ENCODE results near the gene TAS2R43. TPM values are rescaled to one million over a fixed set of nuclear protein-coding genes. Genes with fewer than 3 reads are reported as not detected.
"Not testable (repeated sequence)": the region's sequence is repeated elsewhere in the genome, so short reads cannot be mapped to it uniquely, and the experiment has no call there.

The TAS2R43 gene
- total and polyA plus RNA-seq, 2 experiments from 2014 or later: not detected

DNA sequence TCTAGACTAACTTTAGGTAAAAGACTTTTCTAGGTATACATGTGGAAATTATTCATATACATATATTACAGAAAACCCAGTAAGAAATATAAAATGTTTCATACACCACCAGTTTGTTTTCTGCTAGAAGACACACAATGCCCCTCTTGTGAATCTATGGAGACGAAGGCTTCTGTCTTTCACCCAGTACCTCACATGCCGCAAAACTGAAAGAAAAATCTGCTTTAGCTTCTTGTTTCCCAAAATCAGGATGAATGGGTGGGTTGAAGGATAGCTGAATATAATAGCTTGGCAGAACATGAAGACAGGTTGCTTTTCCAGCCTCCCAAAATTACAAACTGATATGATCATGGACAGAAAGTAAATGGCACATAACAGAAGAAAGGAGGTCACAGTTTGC lies 41.0 kb upstream of the TAS2R43 start:
- H3K4me3 ChIP-seq: no peak overlapping the region
- H2AFZ ChIP-seq: no peak overlapping the region
- in situ Hi-C loops (cut with MboI): no loop called here
- H3K27ac ChIP-seq: no peak overlapping the region
- TF ChIP-seq EZH2 (IDR thresholded peaks at IDR 0.05; ENCODE audit: insufficient read depth, poor library complexity, severe bottlenecking): no peak
- TF ChIP-seq EZH2phosphoT487 (IDR thresholded peaks at IDR 0.05; ENCODE audit: insufficient read depth, low read depth): no peak
- peaks cover 95% of the 10 kb centered on the region for H3K79me2 ChIP-seq (ENCODE audit: insufficient read depth)
- no peaks in the 10 kb centered on the region for H3K9me3 ChIP-seq (ENCODE audit: low read depth)
- no peaks in the 10 kb centered on the region for H3K27me3 ChIP-seq (replicated peaks; ENCODE audit: insufficient read depth)
- no peak overlapping the region for H3K9ac ChIP-seq
- H3K9me2 ChIP-seq (ENCODE audit: insufficient read depth): no peaks in the 10 kb centered on the region
- no peaks in the 10 kb centered on the region for H3K4me1 ChIP-seq (ENCODE audit: insufficient read depth)
- H3F3A ChIP-seq (ENCODE audit: insufficient read depth): no peaks in the 10 kb centered on the region
- 96% methylated on average over 2 of the region's 2 CpGs for whole genome bisulfite sequencing, 2 experiments (ENCODE audit: low coverage in 1 of 2, low lambda C conversion rate in 2 of 2, missing lambda C conversion rate in 2 of 2)
- DNase-seq: no peak
- H4K20me1 ChIP-seq (ENCODE audit: insufficient read depth): no peaks in the 10 kb centered on the region; the same call in 1 of the 2 replicates
- no peak overlapping the region for H3K4me2 ChIP-seq (ENCODE audit: unreplicated experiment)
- H3K36me3 ChIP-seq (ENCODE audit: low read depth): no peaks in the 10 kb centered on the region

- no peaks in the 10 kb centered on the region for H3F3A ChIP-seq (ENCODE audit: insufficient read depth)
- H3K79me2 ChIP-seq (ENCODE audit: insufficient read depth): peaks cover 92% of the 10 kb centered on the region
- WGBS, 2 experiments (ENCODE audit: low coverage in 1 of 2, low lambda C conversion rate in 2 of 2, missing lambda C conversion rate in 2 of 2): 66 to 69% methylated on average over 2 of the region's 2 CpGs
Observed at GRCh38 chr12:11130999-11131398, 38.9 kb upstream of the TAS2R43 start.

DNA sequence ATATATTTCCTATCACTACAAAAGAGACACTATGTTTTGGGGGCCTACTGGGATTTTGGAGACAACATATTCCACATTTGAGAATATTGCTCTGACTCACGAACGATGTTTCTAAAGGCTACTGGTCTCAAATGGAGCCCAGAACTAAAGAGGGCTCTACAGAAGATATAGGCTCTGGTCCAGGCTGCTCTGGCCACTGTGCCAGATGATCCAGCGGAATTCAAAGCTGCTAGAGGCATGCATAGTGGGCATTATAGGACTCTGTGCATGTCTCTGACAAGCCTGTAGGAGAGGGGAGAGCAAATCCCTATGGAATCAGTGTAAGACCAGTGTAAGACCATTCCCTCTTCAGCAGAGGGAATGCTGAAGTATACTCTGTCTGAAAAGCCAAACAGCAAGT lies 38.3 kb upstream of the TAS2R43 start:
- no peak overlapping the region for H3K4me3 ChIP-seq
- H4K20me1 ChIP-seq (ENCODE audit: insufficient read depth): no peaks in the 10 kb centered on the region; the same call in 1 of the 2 replicates
- 97 to 98% methylated on average over 3 of the region's 3 CpGs for WGBS, 2 experiments (ENCODE audit: low coverage in 1 of 2, low lambda C conversion rate in 2 of 2, missing lambda C conversion rate in 2 of 2)
- DNase-seq: no peak
- H3K9me2 ChIP-seq (ENCODE audit: insufficient read depth): no peaks in the 10 kb centered on the region
- H3K36me3 ChIP-seq (ENCODE audit: low read depth): no peaks in the 10 kb centered on the region
- H2AFZ ChIP-seq: no peak overlapping the region
- no peaks in the 10 kb centered on the region for H3K27me3 ChIP-seq (replicated peaks; ENCODE audit: insufficient read depth)
- no peaks in the 10 kb centered on the region for H3K9me3 ChIP-seq (ENCODE audit: low read depth)
- in situ Hi-C loops (cut with MboI): no loop called here
- H3K9ac ChIP-seq: no peak overlapping the region
- H3K4me2 ChIP-seq (ENCODE audit: unreplicated experiment): no peak overlapping the region
- H3K79me2 ChIP-seq (ENCODE audit: insufficient read depth): peaks cover 87% of the 10 kb centered on the region
- TF ChIP-seq EZH2phosphoT487 (IDR thresholded peaks at IDR 0.05; ENCODE audit: insufficient read depth, low read depth) (no peak), EZH2 (IDR thresholded peaks at IDR 0.05; ENCODE audit: insufficient read depth, poor library complexity, severe bottlenecking) (no peak)
- no peaks in the 10 kb centered on the region for H3K4me1 ChIP-seq (ENCODE audit: insufficient read depth)
- H3K27ac ChIP-seq: no peak overlapping the region
- H3F3A ChIP-seq (ENCODE audit: insufficient read depth): no peaks in the 10 kb centered on the region

More at GRCh38 chr12:11130999-11131398, 38.9 kb upstream of the TAS2R43 start:
- Histone ChIP-seq H3K9me3 (ENCODE audit: low read depth) (no peaks in the 10 kb centered on the region), H3K4me1 (ENCODE audit: insufficient read depth) (no peaks in the 10 kb centered on the region), H3K9me2 (ENCODE audit: insufficient read depth) (no peaks in the 10 kb centered on the region), H3K4me2 (ENCODE audit: unreplicated experiment) (no peak overlapping the region), H3K27ac (no peak overlapping the region), H3K27me3 (replicated peaks; ENCODE audit: insufficient read depth) (no peaks in the 10 kb centered on the region), H4K20me1 (ENCODE audit: insufficient read depth) (no peaks in the 10 kb centered on the region; the same call in 1 of the 2 replicates), H3K4me3 (no peak overlapping the region), H2AFZ (no peak overlapping the region), H3K36me3 (ENCODE audit: low read depth) (no peaks in the 10 kb centered on the region), H3K9ac (no peak overlapping the region)
- in situ Hi-C loops (cut with MboI): no loop called here
- no peak for DNase-seq
- TF ChIP-seq EZH2phosphoT487 (IDR thresholded peaks at IDR 0.05; ENCODE audit: insufficient read depth, low read depth) (no peak), EZH2 (IDR thresholded peaks at IDR 0.05; ENCODE audit: insufficient read depth, poor library complexity, severe bottlenecking) (no peak)

- H3K9me2 ChIP-seq (ENCODE audit: insufficient read depth); H3K27ac ChIP-seq; H3K9me3 ChIP-seq (ENCODE audit: low read depth); H3K27me3 ChIP-seq (replicated peaks; ENCODE audit: insufficient read depth); H3K4me1 ChIP-seq (ENCODE audit: insufficient read depth); in situ Hi-C loops (cut with MboI); H3K4me2 ChIP-seq (ENCODE audit: unreplicated experiment); DNase-seq; H3F3A ChIP-seq (ENCODE audit: insufficient read depth); H2AFZ ChIP-seq; H3K4me3 ChIP-seq; H4K20me1 ChIP-seq (ENCODE audit: insufficient read depth); H3K9ac ChIP-seq; H3K36me3 ChIP-seq (ENCODE audit: low read depth): not testable (repeated sequence)
- peaks cover 96% of the 10 kb centered on the region for H3K79me2 ChIP-seq (ENCODE audit: insufficient read depth)
- WGBS, 2 experiments (ENCODE audit: low coverage in 1 of 2, low lambda C conversion rate in 2 of 2, missing lambda C conversion rate in 2 of 2): 100% methylated on average over 1 of the region's 1 CpG
Observed at GRCh38 chr12:11114130-11114529, 22.0 kb upstream of the TAS2R43 start.

DNA sequence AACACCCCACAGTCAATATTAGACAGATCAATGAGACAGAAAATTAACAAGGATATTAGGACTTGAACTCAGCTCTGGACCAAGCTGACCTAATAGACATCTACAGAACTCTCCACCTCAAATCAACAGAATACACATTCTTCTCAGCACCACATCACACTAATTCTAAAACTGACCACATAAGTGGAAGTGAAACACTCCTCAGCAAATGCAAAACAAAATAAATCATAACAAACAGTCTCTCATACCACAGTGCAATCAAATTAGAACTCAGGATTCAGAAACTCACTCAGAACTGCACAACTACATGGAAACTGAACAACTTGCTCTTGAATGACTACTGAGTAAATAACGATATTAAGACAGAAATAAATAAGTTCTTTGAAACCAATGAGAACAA lies 19.1 kb upstream of the TAS2R43 start:
- DNase-seq: not testable (repeated sequence)

More for the DNA sequence above, 19.1 kb upstream of the TAS2R43 start:
- H3K4me1 ChIP-seq (ENCODE audit: insufficient read depth); in situ Hi-C loops (cut with MboI); H3K27me3 ChIP-seq (replicated peaks; ENCODE audit: insufficient read depth); H4K20me1 ChIP-seq (ENCODE audit: insufficient read depth); H3K4me2 ChIP-seq (ENCODE audit: unreplicated experiment); H3K9me2 ChIP-seq (ENCODE audit: insufficient read depth); H3F3A ChIP-seq (ENCODE audit: insufficient read depth); H3K27ac ChIP-seq; H3K4me3 ChIP-seq; H2AFZ ChIP-seq; H3K9me3 ChIP-seq (ENCODE audit: low read depth); H3K36me3 ChIP-seq (ENCODE audit: low read depth); H3K9ac ChIP-seq: not testable (repeated sequence)
- 96 to 100% methylated on average over 1 of the region's 1 CpG for WGBS, 2 experiments (ENCODE audit: low coverage in 1 of 2, low lambda C conversion rate in 2 of 2, missing lambda C conversion rate in 2 of 2)
- H3K79me2 ChIP-seq (ENCODE audit: insufficient read depth): peaks cover 96% of the 10 kb centered on the region
